ENCODE measurements around the gene H2AZ2.
A peak's percentile ranks its signal among the peaks of the same experiment; 100 is the strongest.
"Not testable (repeated sequence)": the region's sequence is repeated elsewhere in the genome, so short reads cannot be mapped to it uniquely, and the experiment has no call there.

H2AZ2 gene

GRCh38 chr7:44884621-44885393 is 36.9 kb upstream of the H2AZ2 start:
- Histone ChIP-seq H3K4me1 (ENCODE audit: control insufficient read depth, insufficient read depth, low read length) (no peaks in the 10 kb centered on the region), H3K36me3 (ENCODE audit: control insufficient read depth, insufficient read depth, low read length) (no peaks in the 10 kb centered on the region), H3K4me3 (ENCODE audit: low read length) (peak overlapping the region; percentile 63), H3K27ac (ENCODE audit: low read length) (no peak overlapping the region), H3K9me3 (ENCODE audit: control insufficient read depth, insufficient read depth, low read length) (no peaks in the 10 kb centered on the region), H3K27me3 (ENCODE audit: control insufficient read depth, insufficient read depth, low read length) (no peaks in the 10 kb centered on the region)
- no CpG with 5 or more reads among the region's 107 CpGs for WGBS (ENCODE audit: insufficient coverage, insufficient read length)
- no peak for DNase-seq (ENCODE audit: low read depth, low spot score)

GRCh38 chr7:44883961-44884620 is 36.2 kb upstream of the H2AZ2 start:
- peak overlapping the region; percentile 63 for H3K4me3 ChIP-seq (ENCODE audit: low read length)
- no peaks in the 10 kb centered on the region for H3K4me1 ChIP-seq (ENCODE audit: control insufficient read depth, insufficient read depth, low read length)
- H3K9me3 ChIP-seq (ENCODE audit: control insufficient read depth, insufficient read depth, low read length) = no peaks in the 10 kb centered on the region
- no CpG with 5 or more reads among the region's 24 CpGs for WGBS (ENCODE audit: insufficient coverage, insufficient read length)
- H3K27ac ChIP-seq (ENCODE audit: low read length) = no peak overlapping the region
- DNase-seq (ENCODE audit: low read depth, low spot score) = no peak
- no peaks in the 10 kb centered on the region for H3K27me3 ChIP-seq (ENCODE audit: control insufficient read depth, insufficient read depth, low read length)
- H3K36me3 ChIP-seq (ENCODE audit: control insufficient read depth, insufficient read depth, low read length) = no peaks in the 10 kb centered on the region

- Histone ChIP-seq H3K27me3 (ENCODE audit: control insufficient read depth, insufficient read depth, low read length) (no peaks in the 10 kb centered on the region), H3K9me3 (ENCODE audit: control insufficient read depth, insufficient read depth, low read length) (no peaks in the 10 kb centered on the region), H3K27ac (ENCODE audit: low read length) (no peak overlapping the region), H3K36me3 (ENCODE audit: control insufficient read depth, insufficient read depth, low read length) (no peaks in the 10 kb centered on the region), H3K4me1 (ENCODE audit: control insufficient read depth, insufficient read depth, low read length) (no peaks in the 10 kb centered on the region), H3K4me3 (ENCODE audit: low read length) (no peak overlapping the region)
- no peak for DNase-seq (ENCODE audit: low read depth, low spot score)
- no CpG with 5 or more reads among the region's 3 CpGs for WGBS (ENCODE audit: insufficient coverage, insufficient read length)
These were observed 35.0 kb upstream of the H2AZ2 start for GRCh38 chr7:44882899-44883298.

- no peaks in the 10 kb centered on the region for H3K27me3 ChIP-seq (ENCODE audit: control insufficient read depth, insufficient read depth, low read length)
- H3K27ac ChIP-seq (ENCODE audit: low read length) = no peak overlapping the region
- H3K9me3 ChIP-seq (ENCODE audit: control insufficient read depth, insufficient read depth, low read length) = no peaks in the 10 kb centered on the region
- no peaks in the 10 kb centered on the region for H3K36me3 ChIP-seq (ENCODE audit: control insufficient read depth, insufficient read depth, low read length)
- H3K4me1 ChIP-seq (ENCODE audit: control insufficient read depth, insufficient read depth, low read length) = no peaks in the 10 kb centered on the region
- H3K4me3 ChIP-seq (ENCODE audit: low read length) = no peak overlapping the region
- no peak for DNase-seq (ENCODE audit: low read depth, low spot score)
These were observed 33.7 kb upstream of the H2AZ2 start for GRCh38 chr7:44881610-44882009.

GRCh38 chr7:44881066-44881600 is 33.2 kb upstream of the H2AZ2 start:
- H3K4me1 ChIP-seq (ENCODE audit: control insufficient read depth, insufficient read depth, low read length) = no peaks in the 10 kb centered on the region
- no peaks in the 10 kb centered on the region for H3K9me3 ChIP-seq (ENCODE audit: control insufficient read depth, insufficient read depth, low read length)
- no peaks in the 10 kb centered on the region for H3K27me3 ChIP-seq (ENCODE audit: control insufficient read depth, insufficient read depth, low read length)
- DNase-seq (ENCODE audit: low read depth, low spot score) = no peak
- no CpG with 5 or more reads among the region's 1 CpG for WGBS (ENCODE audit: insufficient coverage, insufficient read length)
- H3K4me3 ChIP-seq (ENCODE audit: low read length) = no peak overlapping the region
- no peaks in the 10 kb centered on the region for H3K36me3 ChIP-seq (ENCODE audit: control insufficient read depth, insufficient read depth, low read length)
- H3K27ac ChIP-seq (ENCODE audit: low read length) = no peak overlapping the region

- no CpG with 5 or more reads among the region's 4 CpGs for WGBS (ENCODE audit: insufficient coverage, insufficient read length)
- no peak for DNase-seq (ENCODE audit: low read depth, low spot score)
- no peaks in the 10 kb centered on the region for H3K27me3 ChIP-seq (ENCODE audit: control insufficient read depth, insufficient read depth, low read length)
- no peak overlapping the region for H3K27ac ChIP-seq (ENCODE audit: low read length)
- H3K36me3 ChIP-seq (ENCODE audit: control insufficient read depth, insufficient read depth, low read length) = no peaks in the 10 kb centered on the region
- no peaks in the 10 kb centered on the region for H3K4me1 ChIP-seq (ENCODE audit: control insufficient read depth, insufficient read depth, low read length)
- H3K4me3 ChIP-seq (ENCODE audit: low read length) = no peak overlapping the region
- H3K9me3 ChIP-seq (ENCODE audit: control insufficient read depth, insufficient read depth, low read length) = no peaks in the 10 kb centered on the region
These were observed 32.6 kb upstream of the H2AZ2 start for GRCh38 chr7:44880317-44881018.

GRCh38 chr7:44876393-44876792 is 28.5 kb upstream of the H2AZ2 start:
- no peak overlapping the region for H3K4me3 ChIP-seq (ENCODE audit: low read length)
- H3K27me3 ChIP-seq (ENCODE audit: control insufficient read depth, insufficient read depth, low read length) = no peaks in the 10 kb centered on the region
- no peak overlapping the region for H3K27ac ChIP-seq (ENCODE audit: low read length)
- no peaks in the 10 kb centered on the region for H3K4me1 ChIP-seq (ENCODE audit: control insufficient read depth, insufficient read depth, low read length)
- no CpG with 5 or more reads among the region's 4 CpGs for WGBS (ENCODE audit: insufficient coverage, insufficient read length)
- no peak for DNase-seq (ENCODE audit: low read depth, low spot score)
- no peaks in the 10 kb centered on the region; the same call in 1 of the 2 replicates for H3K9me3 ChIP-seq (ENCODE audit: control insufficient read depth, insufficient read depth, low read length)
- H3K36me3 ChIP-seq (ENCODE audit: control insufficient read depth, insufficient read depth, low read length) = no peaks in the 10 kb centered on the region

GRCh38 chr7:44875241-44875640 is 27.4 kb upstream of the H2AZ2 start:
- no peak overlapping the region for H3K4me3 ChIP-seq (ENCODE audit: low read length)
- H3K36me3 ChIP-seq (ENCODE audit: control insufficient read depth, insufficient read depth, low read length) = no peaks in the 10 kb centered on the region
- H3K4me1 ChIP-seq (ENCODE audit: control insufficient read depth, insufficient read depth, low read length) = no peaks in the 10 kb centered on the region
- no peak for DNase-seq (ENCODE audit: low read depth, low spot score)
- no peaks in the 10 kb centered on the region; the same call in 1 of the 2 replicates for H3K9me3 ChIP-seq (ENCODE audit: control insufficient read depth, insufficient read depth, low read length)
- WGBS (ENCODE audit: insufficient coverage, insufficient read length) = no CpG with 5 or more reads among the region's 11 CpGs
- no peaks in the 10 kb centered on the region for H3K27me3 ChIP-seq (ENCODE audit: control insufficient read depth, insufficient read depth, low read length)
- no peak overlapping the region for H3K27ac ChIP-seq (ENCODE audit: low read length)

- H3K36me3 ChIP-seq (ENCODE audit: control insufficient read depth, insufficient read depth, low read length) = no peaks in the 10 kb centered on the region
- no peaks in the 10 kb centered on the region for H3K4me1 ChIP-seq (ENCODE audit: control insufficient read depth, insufficient read depth, low read length)
- no peaks in the 10 kb centered on the region for H3K27me3 ChIP-seq (ENCODE audit: control insufficient read depth, insufficient read depth, low read length)
- no peak overlapping the region for H3K4me3 ChIP-seq (ENCODE audit: low read length)
- no peak overlapping the region for H3K27ac ChIP-seq (ENCODE audit: low read length)
- no CpG with 5 or more reads among the region's 1 CpG for WGBS (ENCODE audit: insufficient coverage, insufficient read length)
- DNase-seq (ENCODE audit: low read depth, low spot score) = no peak
- H3K9me3 ChIP-seq (ENCODE audit: control insufficient read depth, insufficient read depth, low read length) = no peaks in the 10 kb centered on the region; the same call in 1 of the 2 replicates
These were observed 24.9 kb upstream of the H2AZ2 start for GRCh38 chr7:44872787-44873186.

GRCh38 chr7:44871918-44872317 is 24.0 kb upstream of the H2AZ2 start:
- not testable (repeated sequence) for H3K4me3 ChIP-seq (ENCODE audit: low read length); H3K4me1 ChIP-seq (ENCODE audit: control insufficient read depth, insufficient read depth, low read length); H3K9me3 ChIP-seq (ENCODE audit: control insufficient read depth, insufficient read depth, low read length); H3K27me3 ChIP-seq (ENCODE audit: control insufficient read depth, insufficient read depth, low read length); DNase-seq (ENCODE audit: low read depth, low spot score); H3K36me3 ChIP-seq (ENCODE audit: control insufficient read depth, insufficient read depth, low read length); H3K27ac ChIP-seq (ENCODE audit: low read length)
- no CpG with 5 or more reads among the region's 23 CpGs for WGBS (ENCODE audit: insufficient coverage, insufficient read length)

Data from iPS DF 6.9 (cell line).